GM12872 (cell line): ENCODE data around the gene SYT9.

Source experiments
- CTCF ChIP-seq: IDR thresholded peaks from 3 replicates; pipeline ENCODE4 v1.5.1; 2011; ENCODE audit warnings: low read depth, mild to moderate bottlenecking, low read length, moderate library complexity; ENCODE audit not compliant: insufficient read depth

Gene SYT9

GRCh38 chr11:7450836-7451235, 199.1 kb downstream of the SYT9 start:
- TF ChIP-seq CTCF, result no peak

GRCh38 chr11:7451520-7451919, 199.8 kb downstream of the SYT9 start:
- TF ChIP-seq CTCF, result no peak

GRCh38 chr11:7451952-7452494, 200.3 kb downstream of the SYT9 start:
- TF ChIP-seq CTCF, result no peak

- TF ChIP-seq CTCF, result no peak
Observed at GRCh38 chr11:7454854-7455253, 203.2 kb downstream of the SYT9 start.

GRCh38 chr11:7457211-7457610, 205.5 kb downstream of the SYT9 start:
- no peak for TF ChIP-seq CTCF

GRCh38 chr11:7462706-7463105, 211.0 kb downstream of the SYT9 start:
- no peak for TF ChIP-seq CTCF

GRCh38 chr11:7467652-7468051, 215.9 kb downstream of the SYT9 start:
- TF ChIP-seq CTCF, result no peak
